Astrocyte of the cerebellum (primary cell): ENCODE data around the gene MARK1.
"Not testable (repeated sequence)": the region's sequence is repeated elsewhere in the genome, so short reads cannot be mapped to it uniquely, and the experiment has no call there.

Experiments used
- DNase-seq: peaks from one replicate; pipeline ENCODE4 v3.0.0-alpha.2; 2011; ENCODE audit warnings: low read depth
- H3K4me3 ChIP-seq: 2 replicates; pipeline ENCODE4 v1.5.1; 2011; ENCODE audit warnings: mild to moderate bottlenecking, low read depth, low read length, moderate library complexity
- CTCF ChIP-seq: IDR thresholded peaks from 2 replicates; pipeline ENCODE4 v1.5.1; 2012; ENCODE audit warnings: low read length, low read depth, moderate library complexity, mild to moderate bottlenecking; ENCODE audit errors: missing control alignments
- in situ Hi-C: cut with HindIII; loops from 2 replicates; pipeline ENCODE4 v1.10.0; 2017; ENCODE audit warnings: low sequenced_read_pairs

MARK1 gene

DNA sequence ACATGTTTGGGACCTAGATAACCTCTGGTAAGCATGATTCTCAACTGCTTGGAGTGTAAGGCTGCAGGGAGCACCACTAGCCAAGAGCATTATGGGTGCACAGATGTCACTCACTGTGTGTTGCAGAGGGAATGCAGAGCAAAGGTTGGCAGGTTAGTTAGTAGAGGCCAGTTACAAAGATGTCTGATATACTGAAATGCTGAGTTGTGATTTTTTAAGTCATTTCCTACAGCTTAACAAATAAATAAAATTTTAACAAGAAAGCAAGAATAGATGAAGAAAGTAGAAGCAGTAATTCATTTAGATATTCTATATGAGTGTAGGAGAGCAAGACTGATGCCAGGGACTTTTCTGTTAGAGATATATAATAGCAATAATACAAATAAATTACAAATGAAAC, 64.8 kb downstream of the MARK1 start:
- in situ Hi-C loops = no loop called here
- DNase-seq = no peak
- TF ChIP-seq CTCF = no peak
- no peak overlapping the region for H3K4me3 ChIP-seq

- in situ Hi-C loops = no loop called here
- TF ChIP-seq CTCF = no peak
- DNase-seq = no peak
These were observed 66.4 kb downstream of the MARK1 start for GRCh38 chr1:220594356-220594755.

GRCh38 chr1:220595179-220595578, 67.2 kb downstream of the MARK1 start:
- in situ Hi-C loops = no loop called here
- TF ChIP-seq CTCF = no peak
- DNase-seq = no peak
- H3K4me3 ChIP-seq = no peak overlapping the region

More at GRCh38 chr1:220594356-220594755, 66.4 kb downstream of the MARK1 start:
- H3K4me3 ChIP-seq = no peak overlapping the region

- DNase-seq = no peak
- in situ Hi-C loops = no loop called here
- TF ChIP-seq CTCF = no peak
- H3K4me3 ChIP-seq = no peak overlapping the region
These were observed 77.0 kb downstream of the MARK1 start for GRCh38 chr1:220604926-220605325.

DNA sequence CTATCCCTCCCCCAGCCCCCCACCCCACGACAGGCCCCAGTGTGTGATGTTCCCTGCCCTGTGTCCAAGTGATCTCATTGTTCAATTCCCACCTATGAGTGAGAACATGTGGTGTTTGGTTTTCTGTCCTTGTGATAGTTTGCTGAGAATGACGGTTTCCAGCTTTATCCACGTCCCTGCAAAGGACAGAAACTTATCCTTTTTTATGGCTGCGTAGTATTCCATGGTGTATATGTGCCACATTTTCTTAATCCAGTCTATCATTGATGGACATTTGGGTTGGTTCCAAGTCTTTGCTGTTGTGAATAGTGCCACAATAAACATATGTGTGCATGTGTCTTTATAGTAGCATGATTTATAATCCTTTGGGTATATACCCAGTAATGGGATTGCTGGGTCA, 77.7 kb downstream of the MARK1 start:
- H3K4me3 ChIP-seq, in situ Hi-C loops, DNase-seq: not testable (repeated sequence)

DNA sequence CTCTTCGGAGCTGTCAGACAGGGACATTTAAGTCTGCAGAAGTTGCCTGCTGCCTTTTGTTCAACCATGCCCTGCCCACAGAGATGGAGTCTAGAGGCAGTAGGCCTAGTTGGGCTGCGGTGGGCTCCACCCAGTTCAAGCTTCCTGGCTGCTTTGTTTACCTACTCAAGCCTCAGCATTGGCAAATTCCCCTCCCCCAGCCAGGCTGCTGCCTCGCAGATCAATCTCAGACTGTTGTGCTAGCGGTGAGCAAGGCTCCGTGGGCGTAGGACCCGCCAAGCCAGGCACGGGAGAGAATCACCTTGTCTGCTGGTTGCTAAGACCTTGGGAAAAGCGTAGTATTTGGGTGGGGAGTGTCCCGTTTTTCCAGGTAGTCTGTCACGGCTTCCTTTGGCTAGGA, 83.2 kb downstream of the MARK1 start:
- H3K4me3 ChIP-seq, DNase-seq, in situ Hi-C loops: not testable (repeated sequence)

- TF ChIP-seq CTCF = no peak
- in situ Hi-C loops = no loop called here
These were observed 88.9 kb downstream of the MARK1 start for GRCh38 chr1:220616836-220617235.

DNA sequence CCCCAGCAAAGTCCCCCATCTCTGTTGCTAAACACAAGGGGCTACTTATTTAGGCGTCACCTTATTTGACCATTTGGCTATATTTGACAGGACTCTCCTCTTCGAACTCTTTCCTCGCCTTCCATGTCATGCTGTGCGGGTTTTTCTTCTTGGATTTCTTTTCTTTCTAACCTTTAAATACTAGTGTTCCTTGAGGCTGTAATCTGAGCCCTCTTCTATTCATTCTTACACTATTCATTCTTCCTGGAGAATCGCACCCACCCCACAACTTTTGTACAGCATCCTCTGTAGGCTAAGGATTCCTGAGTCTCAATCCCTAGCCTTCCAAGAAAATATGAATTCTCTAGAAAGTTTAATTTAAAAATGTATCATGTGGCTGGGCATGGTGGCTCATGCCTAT, 100.5 kb downstream of the MARK1 start:
- TF ChIP-seq CTCF = no peak
- in situ Hi-C loops = no loop called here
- no peak for DNase-seq
- no peak overlapping the region for H3K4me3 ChIP-seq

More at GRCh38 chr1:220616836-220617235, 88.9 kb downstream of the MARK1 start:
- DNase-seq = no peak
- no peak overlapping the region for H3K4me3 ChIP-seq
